K562 (cell line): Measurements from ENCODE around the gene INSL3. TPM values are rescaled to one million over a fixed set of nuclear protein-coding genes. Genes with fewer than 3 reads are reported as not detected.

Source experiments
- BCOR ChIP-seq: fragments of 450-650 bp; IDR thresholded peaks from 2 replicates; pipeline ENCODE4 v1.6.1; 2016
- C11orf30 ChIP-seq: fragments of 450-650 bp; IDR thresholded peaks from 2 replicates; pipeline ENCODE4 v1.6.1; 2016; ENCODE audit warnings: low read depth, mild to moderate bottlenecking
- CTBP1 ChIP-seq: fragments of 450-650 bp; IDR thresholded peaks from 2 replicates; pipeline ENCODE4 v1.6.1; 2016; ENCODE audit warnings: borderline replicate concordance
- DDX20 ChIP-seq: fragments of 450-650 bp; IDR thresholded peaks from 2 replicates; pipeline ENCODE4 v1.6.1; 2016; ENCODE audit warnings: missing genetic modification characterization, low read depth, mild to moderate bottlenecking, missing compliant biosample characterization, moderate library complexity
- ELF4 ChIP-seq: fragments of 450-650 bp; formaldehyde crosslinking; IDR thresholded peaks from 2 replicates; pipeline ENCODE4 v1.4.0; 2022; ENCODE audit warnings: missing genetic modification characterization
- EP400 ChIP-seq: fragments of 450-650 bp; IDR thresholded peaks from 2 replicates; pipeline ENCODE4 v1.6.1; 2017; ENCODE audit warnings: antibody characterized with exemption, mild to moderate bottlenecking, moderate library complexity
- GABPB2 ChIP-seq: fragments of 250-450 bp; sonication (Bioruptor Pico); conservative IDR thresholded peaks from 2 replicates; pipeline ENCODE4 v1.5.1; 2021; ENCODE audit warnings: mild to moderate bottlenecking
- GATAD2A ChIP-seq: fragments of 450-650 bp; IDR thresholded peaks from 2 replicates; pipeline ENCODE4 v1.6.1; 2017
- ILF3 ChIP-seq: fragments of 450-650 bp; IDR thresholded peaks from 2 replicates; pipeline ENCODE4 v1.6.1; 2018; ENCODE audit warnings: antibody characterized with exemption, mild to moderate bottlenecking, moderate library complexity, borderline replicate concordance
- JUND ChIP-seq, 2 experiments: IDR thresholded peaks; 2 replicates in 1 of 2; 3 replicates in 1 of 2; pipeline ENCODE4 v1.6.1; 2011; ENCODE audit warnings: borderline replicate concordance in 2 of 2, low read depth in 2 of 2, low read length in 2 of 2, improper control_type of control experiment in 1 of 2, missing biosample characterization in 1 of 2, missing genetic modification characterization in 1 of 2, missing genetic modification reagents in 1 of 2
- NFIC ChIP-seq: fragments of 450-650 bp; IDR thresholded peaks from 2 replicates; pipeline ENCODE4 v1.6.1; 2017; ENCODE audit warnings: mild to moderate bottlenecking, inconsistent platforms
- NR1H2 ChIP-seq: sonication (generic); formaldehyde crosslinking; IDR thresholded peaks from 2 replicates; pipeline ENCODE4 v1.4.0; 2020; ENCODE audit warnings: mild to moderate bottlenecking, missing genetic modification reagents
- NR2C1 ChIP-seq, 2 experiments: fragments of 450-650 bp; IDR thresholded peaks; 2 replicates each; pipeline ENCODE4 v1.6.1; 2017; ENCODE audit warnings: mild to moderate bottlenecking in 2 of 2, antibody characterized with exemption in 1 of 2, inconsistent platforms in 1 of 2, missing compliant biosample characterization in 1 of 2, missing genetic modification characterization in 1 of 2
- NR2F6 ChIP-seq: fragments of 450-650 bp; formaldehyde crosslinking; IDR thresholded peaks from 2 replicates; pipeline ENCODE4 v1.4.0; 2020; ENCODE audit warnings: mild to moderate bottlenecking
- POLR3G ChIP-seq: IDR thresholded peaks from 2 replicates; pipeline ENCODE4 v1.6.1; 2011; ENCODE audit not compliant: insufficient read length, insufficient replicate concordance; ENCODE audit errors: extremely low read depth
- SETDB1 ChIP-seq: IDR thresholded peaks from one replicate; pipeline ENCODE4 v1.6.1; 2012; ENCODE audit warnings: low read length, control low read depth, inconsistent platforms
- SMAD3 ChIP-seq: fragments of 450-650 bp; formaldehyde crosslinking; conservative IDR thresholded peaks from 2 replicates; pipeline ENCODE4 v1.4.0; 2020; ENCODE audit warnings: mild to moderate bottlenecking
- SNIP1 ChIP-seq: fragments of 450-650 bp; IDR thresholded peaks from 2 replicates; pipeline ENCODE4 v1.7.1; 2017; ENCODE audit warnings: low read depth, mild to moderate bottlenecking
- ZBTB7A ChIP-seq: IDR thresholded peaks from 2 replicates; pipeline ENCODE4 v1.6.1; 2011; ENCODE audit warnings: low read depth, mild to moderate bottlenecking, low read length, moderate library complexity, borderline replicate concordance; ENCODE audit not compliant: control insufficient read depth
- ZEB2 ChIP-seq: fragments of 450-650 bp; IDR thresholded peaks from 2 replicates; pipeline ENCODE4 v1.6.1; 2016
- ZNF124 ChIP-seq: sonication (generic); formaldehyde crosslinking; IDR thresholded peaks from 2 replicates; pipeline ENCODE4 v1.8.1; 2022; ENCODE audit warnings: missing genetic modification reagents
- ZNF133 ChIP-seq: fragments of 250-450 bp; sonication (Bioruptor Pico); IDR thresholded peaks from 2 replicates; pipeline ENCODE4 v1.4.0; 2020; ENCODE audit warnings: mild to moderate bottlenecking
- ZNF232 ChIP-seq: sonication (generic); formaldehyde crosslinking; IDR thresholded peaks from 2 replicates; pipeline ENCODE4 v1.8.0; 2022; ENCODE audit warnings: mild to moderate bottlenecking, missing genetic modification reagents
- polyA plus RNA-seq, 8 experiments: library from polyadenylated mRNA; depleted of rRNA in 4 of 8; stranded (reverse) in 5 of 8; unstranded in 3 of 8; fragments of >200 nt; fragmentation: Nextera tagmentation in 2 of 8; fragmentation: Illumina TruSeq in 1 of 8; extraction: Ambion mirVana in 2 of 8; extraction: Trizol in 1 of 8; gene quantifications; 2 replicates each; pipeline versions ENCODE4 v1.2.1 to v1.2.3, GENCODE V29; 2011 to 2014; ENCODE audit warnings: inconsistent platforms in 1 of 8, missing spikeins in 1 of 8
- total RNA-seq, 7 experiments: library from RNA; depleted of rRNA in 6 of 7; stranded (reverse); fragments of >200 nt in 6 of 7; fragmentation: Illumina TruSeq in 2 of 7; extraction: Trizol in 2 of 7; gene quantifications; 2 replicates each; pipeline versions ENCODE4 v1.2.1 to v1.2.3, GENCODE V29; 2011 to 2021; ENCODE audit warnings: low replicate concordance in 1 of 7
- TF ChIP-seq, protein P1 (sequence below): fragments of 250-450 bp; sonication (Bioruptor Pico); IDR thresholded peaks from 2 replicates; pipeline ENCODE4 v1.5.0; 2021
- TF ChIP-seq, protein P2 (sequence below): fragments of 250-450 bp; sonication (Bioruptor Pico); IDR thresholded peaks from 2 replicates; pipeline ENCODE4 v1.4.0; 2020; ENCODE audit warnings: borderline replicate concordance
- TF ChIP-seq, protein P3 (sequence below): sonication (generic); formaldehyde crosslinking; IDR thresholded peaks from 2 replicates; pipeline ENCODE4 v1.9.0; 2022; ENCODE audit warnings: mild to moderate bottlenecking, missing genetic modification reagents

INSL3 gene
- total and polyA plus RNA-seq, 9 of the 15 experiments (the other 6 are each of a cell fraction or from before 2014, with no cell fraction given), result not detected

DNA sequence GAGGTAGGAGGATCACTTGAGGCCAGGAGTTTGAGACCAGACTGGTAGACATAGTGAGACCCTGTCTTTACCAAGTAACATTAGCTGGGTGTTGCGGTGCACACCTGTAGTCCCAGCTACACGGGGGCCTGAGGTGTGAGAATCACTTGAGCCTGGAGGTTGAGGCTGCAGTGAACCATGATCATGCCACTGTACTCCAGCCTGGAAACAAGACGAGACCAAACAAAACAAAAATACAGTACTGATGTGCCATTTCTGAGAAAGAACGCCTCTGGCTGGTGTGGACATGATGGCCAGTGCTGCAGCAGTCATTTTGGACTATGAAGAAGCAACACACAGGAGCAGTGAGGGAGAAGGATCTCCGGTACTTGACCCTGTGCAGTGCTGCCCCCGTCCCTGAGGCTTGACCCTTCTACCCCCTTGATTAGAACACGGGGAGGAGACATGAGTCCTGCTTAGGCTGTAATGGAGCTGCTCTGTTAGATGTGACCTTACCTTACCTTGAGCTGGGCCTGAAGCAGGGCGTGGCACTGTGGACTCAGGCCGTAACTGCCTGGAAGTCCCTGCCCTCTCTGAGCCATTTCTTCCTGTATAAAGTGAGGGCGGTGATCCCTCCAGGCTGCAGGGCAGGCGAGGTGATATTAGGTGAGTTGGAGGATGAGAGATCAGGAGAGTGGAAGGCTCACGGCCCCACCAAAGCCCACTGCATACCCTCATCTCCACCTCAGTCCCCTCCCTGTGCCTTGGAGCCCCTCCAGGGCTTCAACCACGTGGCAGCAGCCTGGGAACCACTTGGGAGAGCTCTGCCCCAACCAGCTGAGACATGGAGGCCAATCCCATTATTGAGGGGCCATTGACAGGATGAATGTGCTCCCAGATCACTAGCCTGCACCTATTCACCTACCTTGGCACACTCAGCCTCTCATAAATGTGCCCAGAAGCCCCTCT, 44.3 kb upstream of the INSL3 start (continued):
- TF ChIP-seq, protein P1, sequence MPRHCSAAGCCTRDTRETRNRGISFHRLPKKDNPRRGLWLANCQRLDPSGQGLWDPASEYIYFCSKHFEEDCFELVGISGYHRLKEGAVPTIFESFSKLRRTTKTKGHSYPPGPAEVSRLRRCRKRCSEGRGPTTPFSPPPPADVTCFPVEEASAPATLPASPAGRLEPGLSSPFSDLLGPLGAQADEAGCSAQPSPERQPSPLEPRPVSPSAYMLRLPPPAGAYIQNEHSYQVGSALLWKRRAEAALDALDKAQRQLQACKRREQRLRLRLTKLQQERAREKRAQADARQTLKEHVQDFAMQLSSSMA (CRISPR knock-in tag), result no peak
- no peak for TF ChIP-seq POLR3G
- peak; percentile 47; the same call in 1 of the 2 replicates for TF ChIP-seq EP400
- TF ChIP-seq ILF3, result peak; percentile 38; the same call in 1 of the 2 replicates
- no peak for TF ChIP-seq ELF4 (CRISPR knock-in tag)
- no peak for TF ChIP-seq SNIP1
- TF ChIP-seq ZNF124 (CRISPR knock-in tag), result no peak
- TF ChIP-seq GABPB2 (CRISPR knock-in tag), result no peak
- TF ChIP-seq, protein P2, sequence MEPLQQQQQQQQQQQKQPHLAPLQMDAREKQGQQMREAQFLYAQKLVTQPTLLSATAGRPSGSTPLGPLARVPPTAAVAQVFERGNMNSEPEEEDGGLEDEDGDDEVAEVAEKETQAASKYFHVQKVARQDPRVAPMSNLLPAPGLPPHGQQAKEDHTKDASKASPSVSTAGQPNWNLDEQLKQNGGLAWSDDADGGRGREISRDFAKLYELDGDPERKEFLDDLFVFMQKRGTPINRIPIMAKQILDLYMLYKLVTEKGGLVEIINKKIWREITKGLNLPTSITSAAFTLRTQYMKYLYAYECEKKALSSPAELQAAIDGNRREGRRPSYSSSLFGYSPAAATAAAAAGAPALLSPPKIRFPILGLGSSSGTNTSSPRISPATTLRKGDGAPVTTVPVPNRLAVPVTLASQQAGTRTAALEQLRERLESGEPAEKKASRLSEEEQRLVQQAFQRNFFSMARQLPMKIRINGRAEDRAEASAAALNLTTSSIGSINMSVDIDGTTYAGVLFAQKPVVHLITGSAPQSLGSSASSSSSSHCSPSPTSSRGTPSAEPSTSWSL, result no peak
- TF ChIP-seq NR2C1 (IDR thresholded peaks at IDR 0.05), result no peak; the same call in 1 of the 2 replicates
- TF ChIP-seq NR2C1 (tag; IDR thresholded peaks at IDR 0.05), result peak; percentile 51; the same call in 1 of the 2 replicates
- peak; percentile 68; the same call in 1 of the 2 replicates for TF ChIP-seq CTBP1
- TF ChIP-seq NR2F6 (CRISPR knock-in tag), result no peak
- no peak for TF ChIP-seq C11orf30
- no peak for TF ChIP-seq SETDB1
- no peak for TF ChIP-seq ZEB2
- TF ChIP-seq GATAD2A, result no peak
- TF ChIP-seq ZNF232 (CRISPR knock-in tag), result 0 out of 2 replicates have a peak, but pooled peaks have one; percentile 24
- no peak for TF ChIP-seq BCOR
- no peak for TF ChIP-seq ZNF133 (CRISPR knock-in tag)
- TF ChIP-seq NR1H2, result no peak
- TF ChIP-seq, protein P3, sequence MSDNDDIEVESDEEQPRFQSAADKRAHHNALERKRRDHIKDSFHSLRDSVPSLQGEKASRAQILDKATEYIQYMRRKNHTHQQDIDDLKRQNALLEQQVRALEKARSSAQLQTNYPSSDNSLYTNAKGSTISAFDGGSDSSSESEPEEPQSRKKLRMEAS (CRISPR knock-in tag), result peak; percentile 86
- TF ChIP-seq DDX20 (tag), result no peak
- peak; percentile 42; the same call in 1 of the 2 replicates for TF ChIP-seq ZBTB7A
- no peak for TF ChIP-seq JUND (IDR thresholded peaks at IDR 0.05; ENCODE audit: borderline replicate concordance, low read depth, low read length)
- TF ChIP-seq JUND (tag; IDR thresholded peaks at IDR 0.05; ENCODE audit: borderline replicate concordance, low read depth, low read length), result peak; percentile 45; the same call in 1 of the 3 replicates
- TF ChIP-seq SMAD3, result no peak
- 0 out of 2 replicates have a peak, but pooled peaks have one; percentile 4 for TF ChIP-seq NFIC
